Measurements from ENCODE around the gene TMEM184B. TPM values are rescaled to one million over a fixed set of nuclear protein-coding genes. Genes with fewer than 3 reads are reported as not detected.

TMEM184B gene
- polyA plus RNA-seq, 1 donor from 2014 or later: 5.9 TPM

GRCh38 chr22:38298312-38299005 lies 25.6 kb upstream of the TMEM184B start:
- Mint-ChIP-seq H3K27me3 (no peaks in the 10 kb centered on the region), H3K4me1 (peaks cover 0 to 3% (median 0%) of the 10 kb centered on the region in 3 donors), H3K9me3 (no peaks in the 10 kb centered on the region), H3K27ac (no peak overlapping the region), H3K36me3 (peaks cover 5% of the 10 kb centered on the region), H3K4me3 (peak overlapping the region in 1 of 4 donors; percentile 39)

- peak overlapping the region in 1 of 4 donors; percentile 32 for H3K4me3 Mint-ChIP-seq
- H3K27ac Mint-ChIP-seq: no peak overlapping the region
- H3K27me3 Mint-ChIP-seq: no peaks in the 10 kb centered on the region
- H3K36me3 Mint-ChIP-seq: peaks cover 2% of the 10 kb centered on the region
- peaks cover 0 to 3% (median 0%) of the 10 kb centered on the region in 3 donors for H3K4me1 Mint-ChIP-seq
- H3K9me3 Mint-ChIP-seq: no peaks in the 10 kb centered on the region
Observed at GRCh38 chr22:38296372-38296771, 23.6 kb upstream of the TMEM184B start.

GRCh38 chr22:38295863-38296262 lies 23.1 kb upstream of the TMEM184B start:
- no peak overlapping the region for H3K4me3 Mint-ChIP-seq
- H3K9me3 Mint-ChIP-seq: no peaks in the 10 kb centered on the region
- H3K36me3 Mint-ChIP-seq: peaks cover 2% of the 10 kb centered on the region
- H3K27me3 Mint-ChIP-seq: no peaks in the 10 kb centered on the region
- H3K27ac Mint-ChIP-seq: no peak overlapping the region
- H3K4me1 Mint-ChIP-seq: peaks cover 0 to 5% (median 0%) of the 10 kb centered on the region in 3 donors

- no peaks in the 10 kb centered on the region for H3K9me3 Mint-ChIP-seq
- peaks cover 0 to 5% (median 0%) of the 10 kb centered on the region in 3 donors for H3K4me1 Mint-ChIP-seq
- H3K27ac Mint-ChIP-seq: no peak overlapping the region
- H3K27me3 Mint-ChIP-seq: no peaks in the 10 kb centered on the region
- no peak overlapping the region for H3K4me3 Mint-ChIP-seq
- peaks cover 2% of the 10 kb centered on the region for H3K36me3 Mint-ChIP-seq
Observed at GRCh38 chr22:38295339-38295738, 22.5 kb upstream of the TMEM184B start.

GRCh38 chr22:38294193-38294592 lies 21.4 kb upstream of the TMEM184B start:
- Mint-ChIP-seq H3K36me3 (peaks cover 2% of the 10 kb centered on the region), H3K27ac (peak overlapping the region in 1 of 3 donors; percentile 92), H3K9me3 (no peaks in the 10 kb centered on the region), H3K4me3 (no peak overlapping the region), H3K4me1 (peaks cover 0 to 5% (median 0%) of the 10 kb centered on the region in 3 donors), H3K27me3 (no peaks in the 10 kb centered on the region)

GRCh38 chr22:38292694-38293093 lies 19.9 kb upstream of the TMEM184B start:
- H3K27me3 Mint-ChIP-seq: no peaks in the 10 kb centered on the region
- H3K4me3 Mint-ChIP-seq: no peak overlapping the region
- H3K4me1 Mint-ChIP-seq: peaks cover 0 to 5% (median 0%) of the 10 kb centered on the region in 3 donors

GRCh38 chr22:38291201-38291777 lies 18.5 kb upstream of the TMEM184B start:
- Mint-ChIP-seq H3K27me3 (no peaks in the 10 kb centered on the region), H3K9me3 (peaks cover 0 to 2% (median 0%) of the 10 kb centered on the region in 3 donors), H3K4me3 (peak overlapping the region in 1 of 4 donors; percentile 22), H3K36me3 (no peaks in the 10 kb centered on the region), H3K4me1 (peaks cover 0 to 5% (median 0%) of the 10 kb centered on the region in 3 donors), H3K27ac (no peak overlapping the region)

More at GRCh38 chr22:38292694-38293093, 19.9 kb upstream of the TMEM184B start:
- Mint-ChIP-seq H3K36me3 (no peaks in the 10 kb centered on the region), H3K9me3 (peaks cover 0 to 2% (median 0%) of the 10 kb centered on the region in 3 donors), H3K27ac (no peak overlapping the region)

- no peaks in the 10 kb centered on the region for H3K27me3 Mint-ChIP-seq
- H3K36me3 Mint-ChIP-seq: no peaks in the 10 kb centered on the region
- no peak overlapping the region for H3K27ac Mint-ChIP-seq
- H3K4me1 Mint-ChIP-seq: peaks cover 0 to 5% (median 0%) of the 10 kb centered on the region in 3 donors
- H3K9me3 Mint-ChIP-seq: peaks cover 0 to 2% (median 0%) of the 10 kb centered on the region in 3 donors
- no peak overlapping the region for H3K4me3 Mint-ChIP-seq
Observed at GRCh38 chr22:38290347-38290746, 17.5 kb upstream of the TMEM184B start.

GRCh38 chr22:38289583-38290082 lies 16.8 kb upstream of the TMEM184B start:
- Mint-ChIP-seq H3K4me3 (no peak overlapping the region), H3K36me3 (no peaks in the 10 kb centered on the region), H3K4me1 (peaks cover 0 to 5% (median 0%) of the 10 kb centered on the region in 3 donors), H3K27ac (no peak overlapping the region), H3K27me3 (no peaks in the 10 kb centered on the region), H3K9me3 (peaks cover 0 to 2% (median 0%) of the 10 kb centered on the region in 3 donors)

GRCh38 chr22:38286915-38287669 lies 14.3 kb upstream of the TMEM184B start:
- H3K4me1 Mint-ChIP-seq: peaks cover 0 to 2% (median 0%) of the 10 kb centered on the region in 3 donors
- no peak overlapping the region for H3K4me3 Mint-ChIP-seq
- peaks cover 0 to 2% (median 0%) of the 10 kb centered on the region in 3 donors for H3K9me3 Mint-ChIP-seq
- peaks cover 2% of the 10 kb centered on the region for H3K27me3 Mint-ChIP-seq
- no peak overlapping the region for H3K27ac Mint-ChIP-seq
- no peaks in the 10 kb centered on the region for H3K36me3 Mint-ChIP-seq

GRCh38 chr22:38285018-38285417 lies 12.2 kb upstream of the TMEM184B start:
- Mint-ChIP-seq H3K4me3 (no peak overlapping the region), H3K36me3 (peaks cover 2% of the 10 kb centered on the region), H3K9me3 (peaks cover 0 to 2% (median 0%) of the 10 kb centered on the region in 3 donors), H3K4me1 (no peaks in the 10 kb centered on the region), H3K27me3 (peaks cover 2% of the 10 kb centered on the region), H3K27ac (peak overlapping the region in 1 of 3 donors; percentile 82)

GRCh38 chr22:38284042-38284402 lies 11.2 kb upstream of the TMEM184B start:
- no peaks in the 10 kb centered on the region for H3K4me1 Mint-ChIP-seq
- H3K27ac Mint-ChIP-seq: no peak overlapping the region
- no peak overlapping the region for H3K4me3 Mint-ChIP-seq
- peaks cover 0 to 2% (median 0%) of the 10 kb centered on the region in 3 donors for H3K9me3 Mint-ChIP-seq
- peaks cover 2% of the 10 kb centered on the region for H3K36me3 Mint-ChIP-seq
- peaks cover 2% of the 10 kb centered on the region for H3K27me3 Mint-ChIP-seq

GRCh38 chr22:38282397-38282796 lies 9.6 kb upstream of the TMEM184B start:
- Mint-ChIP-seq H3K27ac (no peak overlapping the region), H3K36me3 (peaks cover 2% of the 10 kb centered on the region), H3K27me3 (peaks cover 2% of the 10 kb centered on the region), H3K4me3 (no peak overlapping the region), H3K9me3 (no peaks in the 10 kb centered on the region), H3K4me1 (no peaks in the 10 kb centered on the region)

- peak overlapping the region in 2 of 4 donors; percentile 22 to 60 for H3K4me3 Mint-ChIP-seq
- H3K9me3 Mint-ChIP-seq: no peaks in the 10 kb centered on the region
- peaks cover 14 to 20% (median 14%) of the 10 kb centered on the region in 3 donors for H3K4me1 Mint-ChIP-seq
- peaks cover 2% of the 10 kb centered on the region for H3K36me3 Mint-ChIP-seq
- H3K27me3 Mint-ChIP-seq: peaks cover 2% of the 10 kb centered on the region
- no peak overlapping the region for H3K27ac Mint-ChIP-seq
Observed at GRCh38 chr22:38276166-38276565, 3.4 kb upstream of the TMEM184B start.
